H9 (cell line): ENCODE measurements around the gene PRR36. TPM values are rescaled to one million over a fixed set of nuclear protein-coding genes. Genes with fewer than 3 reads are reported as not detected.

Experiments
- DNase-seq: peaks from one replicate; pipeline ENCODE4 v3.0.0-alpha.2; 2017
- H2AFZ ChIP-seq: one replicate; pipeline ENCODE4 v1.6.1; 2013; ENCODE audit warnings: mild to moderate bottlenecking, low read length, control low read depth, moderate library complexity
- H2AK5ac ChIP-seq: 2 replicates; pipeline ENCODE4 v1.6.1; 2013; ENCODE audit warnings: low read length, control low read depth, mixed read lengths; ENCODE audit not compliant: insufficient read length
- H2BK120ac ChIP-seq: one replicate; pipeline ENCODE4 v1.6.1; 2013; ENCODE audit warnings: low read depth, mild to moderate bottlenecking, low read length, control low read depth, inconsistent platforms; ENCODE audit not compliant: poor library complexity, severe bottlenecking
- H2BK12ac ChIP-seq: 2 replicates; pipeline ENCODE4 v1.6.1; 2013; ENCODE audit warnings: low read length, control low read depth, mixed read lengths, low read depth; ENCODE audit not compliant: insufficient read length
- H2BK15ac ChIP-seq: 2 replicates; pipeline ENCODE4 v1.6.1; 2013; ENCODE audit warnings: low read depth, low read length, control low read depth
- H2BK20ac ChIP-seq: one replicate; pipeline ENCODE4 v1.6.1; 2013; ENCODE audit warnings: low read depth, mild to moderate bottlenecking, low read length, control low read depth, inconsistent platforms; ENCODE audit not compliant: poor library complexity, severe bottlenecking
- H2BK5ac ChIP-seq: 2 replicates; pipeline ENCODE4 v1.6.1; 2013; ENCODE audit warnings: low read length, control low read depth, mixed read lengths; ENCODE audit not compliant: insufficient read length
- H3K14ac ChIP-seq: 2 replicates; pipeline ENCODE4 v1.6.1; 2013; ENCODE audit warnings: low read length, control low read depth; ENCODE audit not compliant: insufficient read depth
- H3K18ac ChIP-seq: 2 replicates; pipeline ENCODE4 v1.6.1; 2013; ENCODE audit warnings: low read depth, mild to moderate bottlenecking, mixed read lengths, low read length, control low read depth; ENCODE audit not compliant: insufficient read length
- H3K23ac ChIP-seq: 2 replicates; pipeline ENCODE4 v1.6.1; 2013; ENCODE audit warnings: low read length, control low read depth, mixed read lengths, low read depth; ENCODE audit not compliant: insufficient read length
- H3K23me2 ChIP-seq: 2 replicates; pipeline ENCODE4 v1.6.1; 2013; ENCODE audit warnings: low read depth, mild to moderate bottlenecking, mixed read lengths, low read length, control low read depth; ENCODE audit not compliant: insufficient read length, poor library complexity, severe bottlenecking
- H3K27ac ChIP-seq: 2 replicates; pipeline ENCODE4 v1.5.1; 2013; ENCODE audit warnings: low read length, control low read depth, mixed read lengths, low read depth; ENCODE audit not compliant: insufficient read length
- H3K27me3 ChIP-seq: 2 replicates; pipeline ENCODE4 v1.6.1; 2013; ENCODE audit warnings: low read length, control low read depth, inconsistent platforms; ENCODE audit not compliant: insufficient read depth
- H3K4ac ChIP-seq: 2 replicates; pipeline ENCODE4 v1.6.1; 2013; ENCODE audit warnings: low read depth, mild to moderate bottlenecking, control low read depth, inconsistent platforms, low read length, moderate library complexity
- H3K4me1 ChIP-seq: 2 replicates; pipeline ENCODE4 v1.6.1; 2013; ENCODE audit warnings: low read length, control low read depth, inconsistent platforms; ENCODE audit not compliant: insufficient read depth
- H3K4me2 ChIP-seq: 2 replicates; pipeline ENCODE4 v1.6.1; 2013; ENCODE audit warnings: low read length, control low read depth, mixed read lengths; ENCODE audit not compliant: insufficient read length, insufficient read depth
- H3K56ac ChIP-seq: 2 replicates; pipeline ENCODE4 v1.6.1; 2013; ENCODE audit warnings: low read depth, mild to moderate bottlenecking, mixed read lengths, low read length, control low read depth; ENCODE audit not compliant: insufficient read length
- H3K79me1 ChIP-seq: 2 replicates; pipeline ENCODE4 v1.6.1; 2013; ENCODE audit warnings: low read depth, mild to moderate bottlenecking, moderate library complexity, low read length, control low read depth, inconsistent platforms; ENCODE audit not compliant: insufficient read depth, poor library complexity, severe bottlenecking
- H3K79me2 ChIP-seq: 2 replicates; pipeline ENCODE4 v1.6.1; 2013; ENCODE audit warnings: low read length, control low read depth, inconsistent platforms; ENCODE audit not compliant: insufficient read depth
- H3K9ac ChIP-seq: 2 replicates; pipeline ENCODE4 v1.6.1; 2013; ENCODE audit warnings: low read length, control low read depth, mixed read lengths; ENCODE audit not compliant: insufficient read length; ENCODE audit errors: extremely low read depth
- H3K9me3 ChIP-seq: one replicate; pipeline ENCODE4 v1.6.1; 2013; ENCODE audit warnings: low read depth, low read length, inconsistent platforms; ENCODE audit not compliant: control insufficient read depth
- H3T11ph ChIP-seq: one replicate; pipeline ENCODE4 v1.6.1; 2013; ENCODE audit warnings: mild to moderate bottlenecking, low read length, control low read depth, inconsistent platforms
- H4K20me1 ChIP-seq: one replicate; pipeline ENCODE4 v1.6.1; 2013; ENCODE audit not compliant: control insufficient read depth, insufficient read length, insufficient read depth
- H4K5ac ChIP-seq: 2 replicates; pipeline ENCODE4 v1.6.1; 2013; ENCODE audit warnings: low read depth, mild to moderate bottlenecking, mixed read lengths, low read length, control low read depth; ENCODE audit not compliant: insufficient read length
- H4K8ac ChIP-seq: replicated peaks from 2 replicates; pipeline ENCODE4 v1.6.1; 2013; ENCODE audit warnings: low read length, control low read depth, mixed read lengths, low read depth; ENCODE audit not compliant: insufficient read length
- H4K91ac ChIP-seq: 2 replicates; pipeline ENCODE4 v1.6.1; 2013; ENCODE audit warnings: low read depth, mild to moderate bottlenecking, moderate library complexity, mixed read lengths, low read length, control low read depth; ENCODE audit not compliant: insufficient read length
- H3K27ac Mint-ChIP-seq, 3 experiments: 2 replicates in 2 of 3; 3 replicates in 1 of 3; pipeline ENCODE4 v1.8.0; 2020 to 2021; ENCODE audit warnings: mixed read lengths in 3 of 3, mild to moderate bottlenecking in 1 of 3, moderate library complexity in 1 of 3
- H3K27me3 Mint-ChIP-seq: 2 replicates; pipeline ENCODE4 v1.8.0; 2021; ENCODE audit warnings: low read depth, mild to moderate bottlenecking, moderate library complexity, mixed read lengths
- H3K36me3 Mint-ChIP-seq, 3 experiments: 2 replicates in 2 of 3; 3 replicates in 1 of 3; pipeline ENCODE4 v1.8.0; 2020 to 2021; ENCODE audit warnings: low read depth in 3 of 3, mixed read lengths in 3 of 3; ENCODE audit not compliant: insufficient read depth in 1 of 3
- H3K4me1 Mint-ChIP-seq, 2 experiments: 2 replicates each; pipeline ENCODE4 v1.8.0; 2020; ENCODE audit warnings: mixed read lengths in 2 of 2
- H3K4me3 Mint-ChIP-seq, 2 experiments: 2 replicates in 1 of 2; 3 replicates in 1 of 2; pipeline ENCODE4 v1.8.0; 2020 to 2021; ENCODE audit warnings: mild to moderate bottlenecking in 2 of 2, mixed read lengths in 2 of 2, moderate library complexity in 1 of 2
- H3K9me3 Mint-ChIP-seq, 2 experiments: 2 replicates in 1 of 2; 3 replicates in 1 of 2; pipeline ENCODE4 v1.8.0; 2020; ENCODE audit warnings: mild to moderate bottlenecking in 2 of 2, mixed read lengths in 2 of 2, moderate library complexity in 1 of 2
- CTCF ChIP-seq: fragments of 200-600 bp; sonication (generic); conservative IDR thresholded peaks from 3 replicates; pipeline ENCODE4 v1.8.0; 2021; ENCODE audit warnings: antibody characterized with exemption, mild to moderate bottlenecking
- WGBS: extraction: QIAGEN DNeasy Blood & Tissue Kit; methylation state at CpG from one replicate; pipeline ENCODE4 v1.1.7; 2013; ENCODE audit warnings: missing lambda C conversion rate, low lambda C conversion rate, mixed read lengths; ENCODE audit not compliant: insufficient read length; ENCODE audit errors: extremely low coverage; 5-methylcytosine and 5-hydroxymethylcytosine counted together
- total RNA-seq: library from RNA; stranded (reverse); gene quantifications from 2 replicates; pipeline ENCODE4 v1.2.1, GENCODE V29; 2021

PRR36 gene
- total RNA-seq, 1 experiment from 2014 or later: 20.4 TPM

- Histone ChIP-seq H3K27ac (no peak overlapping the region), H3K23me2 (peaks cover 3% of the 10 kb centered on the region), H4K91ac (no peak overlapping the region), H3K14ac (no peak overlapping the region), H3K4me1 (no peaks in the 10 kb centered on the region), H2BK12ac (no peak overlapping the region), H4K8ac (no peak overlapping the region), H4K5ac (no peak overlapping the region), H4K20me1 (no peaks in the 10 kb centered on the region), H2BK5ac (no peak overlapping the region), H3K79me2 (no peaks in the 10 kb centered on the region; the same call in 1 of the 2 replicates), H3K56ac (no peak overlapping the region), H3K9me3 (no peaks in the 10 kb centered on the region), H3K23ac (no peak overlapping the region), H3K18ac (no peak overlapping the region), H3K4ac (no peak overlapping the region), H3K9ac (no peak overlapping the region), H2BK15ac (no peak overlapping the region), H3K79me1 (no peaks in the 10 kb centered on the region), H3T11ph (no peak overlapping the region), H2BK120ac (no peak overlapping the region), H2AFZ (no peak overlapping the region), H2BK20ac (no peak overlapping the region), H3K27me3 (no peaks in the 10 kb centered on the region), H2AK5ac (no peak overlapping the region), H3K4me2 (peak overlapping the region; percentile 82)
- peaks cover 27% of the 10 kb centered on the region for H3K27me3 Mint-ChIP-seq
- TF ChIP-seq CTCF: no peak
- H3K9me3 Mint-ChIP-seq: peaks cover 1 to 3% of the 10 kb centered on the region in 2 experiments; a peak in 3 of 5 replicates
- peaks cover 4 to 11% of the 10 kb centered on the region in 2 experiments for H3K4me1 Mint-ChIP-seq
- H3K27ac Mint-ChIP-seq: no peak overlapping the region
- no CpG with 5 or more reads among the region's 8 CpGs for WGBS
- H3K4me3 Mint-ChIP-seq: peak overlapping the region; percentile 65 to 80
- no peak for DNase-seq
- H3K36me3 Mint-ChIP-seq: no peaks in the 10 kb centered on the region
These were observed 14.6 kb upstream of the PRR36 start for GRCh38 chr19:7888826-7889217.
